Right lobe of liver (tissue), 4 donors: Measurements from ENCODE around the gene NF1.

Experiments
- POLR2A ChIP-seq: fragments of 450-650 bp; IDR thresholded peaks from one replicate; pipeline ENCODE4 v1.6.1; 2017; ENCODE audit warnings: antibody characterized with exemption, mild to moderate bottlenecking
- TF ChIP-seq, protein P1 (sequence below), 4 donors: fragments of 200-600 bp in 3 of 4; fragments of 450-650 bp in 1 of 4; IDR thresholded peaks; one replicate each; pipeline versions ENCODE4 v1.5.1 to v1.8.0; 2016 to 2022; ENCODE audit warnings: antibody characterized with exemption in 4 of 4, mild to moderate bottlenecking in 2 of 4
- donor health status: DM: no; HTN: no; CAD: no.
- donor health status: DM: no; HTN: no; CAD: no.
- donor health status: DM: no; HTN: yes; CAD: no.

DNA sequence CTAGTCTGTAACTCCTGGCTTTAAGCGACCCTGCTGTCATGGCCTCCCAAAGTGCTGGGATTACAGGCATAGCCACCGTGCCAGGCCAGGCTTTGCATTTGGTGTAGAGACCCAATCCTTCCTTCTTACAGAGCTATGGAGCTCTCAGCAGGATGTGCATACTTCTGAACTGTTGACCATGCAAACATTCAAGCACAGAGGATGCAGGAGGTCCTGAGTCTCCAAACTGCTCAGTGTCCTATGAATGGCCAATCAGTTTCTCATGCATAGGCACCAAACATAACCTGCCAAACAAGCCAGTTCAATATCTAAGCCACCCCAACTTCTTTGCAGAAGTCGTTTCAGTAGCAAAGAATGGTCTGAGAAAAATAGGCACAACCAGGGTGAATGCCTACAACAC, 40.0 kb upstream of the NF1 start:
- TF ChIP-seq, protein P1, sequence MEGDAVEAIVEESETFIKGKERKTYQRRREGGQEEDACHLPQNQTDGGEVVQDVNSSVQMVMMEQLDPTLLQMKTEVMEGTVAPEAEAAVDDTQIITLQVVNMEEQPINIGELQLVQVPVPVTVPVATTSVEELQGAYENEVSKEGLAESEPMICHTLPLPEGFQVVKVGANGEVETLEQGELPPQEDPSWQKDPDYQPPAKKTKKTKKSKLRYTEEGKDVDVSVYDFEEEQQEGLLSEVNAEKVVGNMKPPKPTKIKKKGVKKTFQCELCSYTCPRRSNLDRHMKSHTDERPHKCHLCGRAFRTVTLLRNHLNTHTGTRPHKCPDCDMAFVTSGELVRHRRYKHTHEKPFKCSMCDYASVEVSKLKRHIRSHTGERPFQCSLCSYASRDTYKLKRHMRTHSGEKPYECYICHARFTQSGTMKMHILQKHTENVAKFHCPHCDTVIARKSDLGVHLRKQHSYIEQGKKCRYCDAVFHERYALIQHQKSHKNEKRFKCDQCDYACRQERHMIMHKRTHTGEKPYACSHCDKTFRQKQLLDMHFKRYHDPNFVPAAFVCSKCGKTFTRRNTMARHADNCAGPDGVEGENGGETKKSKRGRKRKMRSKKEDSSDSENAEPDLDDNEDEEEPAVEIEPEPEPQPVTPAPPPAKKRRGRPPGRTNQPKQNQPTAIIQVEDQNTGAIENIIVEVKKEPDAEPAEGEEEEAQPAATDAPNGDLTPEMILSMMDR (IDR thresholded peaks at IDR 0.05) = no peak
- no peak for TF ChIP-seq POLR2A
